CD4-positive, alpha-beta T cell treated with Interleukin-4 for 4 hours (primary cell): Measurements from ENCODE around the gene C11orf58.

Experiments
- DNase-seq: peaks from one replicate; pipeline ENCODE4 v3.0.0-alpha.2; 2020

Gene C11orf58

DNA sequence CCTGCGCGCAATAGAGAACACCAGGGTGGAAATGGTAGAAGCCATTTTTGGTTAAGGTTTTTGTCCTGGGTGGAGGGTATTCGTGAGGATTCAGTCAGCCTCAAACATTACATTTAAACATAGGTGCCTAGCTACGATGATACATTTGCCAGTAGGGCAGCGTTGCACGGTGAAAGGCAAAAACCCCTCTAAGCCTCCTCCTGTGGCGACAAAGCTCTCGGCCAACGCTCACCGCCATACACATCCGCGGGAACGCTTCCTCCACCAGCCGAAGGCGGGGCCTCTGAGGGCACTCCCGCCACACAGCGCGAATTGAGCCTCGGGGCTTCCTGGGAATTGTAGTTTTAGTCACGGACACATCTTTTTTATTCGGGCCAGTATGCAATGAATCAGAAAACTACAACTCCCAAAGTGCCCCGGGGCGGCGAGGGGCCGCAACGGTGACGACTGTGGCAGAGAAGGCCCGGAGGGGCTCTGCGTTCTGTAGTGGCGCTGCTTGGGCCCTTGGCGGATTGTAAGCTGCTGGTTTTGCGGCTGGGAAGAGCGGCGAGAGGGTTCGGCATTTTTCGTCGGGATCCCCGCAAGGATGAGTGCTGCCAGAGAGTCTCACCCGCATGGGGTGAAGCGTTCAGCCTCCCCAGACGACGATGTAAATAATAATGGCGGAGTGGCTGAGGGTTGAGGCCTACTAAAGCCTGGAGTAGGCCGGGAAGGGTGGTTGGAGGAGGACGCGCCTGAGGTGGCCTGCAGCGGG, at the start of gene C11orf58:
C11orf58 (plus strand) TSS at position 455 of the 754 bp plus-strand sequence; CDS start at position 587, 132 bp downstream.
- peak; percentile 98 for DNase-seq

DNA sequence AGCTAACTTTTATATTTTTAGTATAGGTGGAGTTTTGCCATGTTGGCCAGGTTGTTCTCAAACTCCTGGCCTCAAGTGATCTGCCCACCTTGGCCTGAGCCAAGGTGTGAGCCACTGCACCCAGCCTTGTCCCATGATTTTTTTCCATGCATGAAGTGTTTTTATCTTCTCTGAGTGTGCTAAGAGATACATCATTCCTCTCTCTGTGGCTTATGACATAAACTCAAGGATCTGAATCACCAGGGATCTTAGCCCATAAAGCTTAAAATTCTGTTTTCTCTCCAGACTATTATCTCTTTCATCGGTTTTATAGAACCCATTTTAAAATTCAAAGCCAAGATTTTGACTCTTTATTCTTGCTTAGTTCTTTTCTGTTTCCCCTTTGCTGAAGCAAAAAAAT, 48.4 kb upstream of the C11orf58 start:
- no peak for DNase-seq

- DNase-seq: no peak
Measured at GRCh38 chr11:16703795-16704194, 34.7 kb upstream of the C11orf58 start.

GRCh38 chr11:16713594-16713993, 24.9 kb upstream of the C11orf58 start:
- no peak for DNase-seq

GRCh38 chr11:16722581-16723344, 15.7 kb upstream of the C11orf58 start:
- DNase-seq: no peak

- DNase-seq: no peak
Measured at GRCh38 chr11:16727806-16728205, 10.6 kb upstream of the C11orf58 start.

DNA sequence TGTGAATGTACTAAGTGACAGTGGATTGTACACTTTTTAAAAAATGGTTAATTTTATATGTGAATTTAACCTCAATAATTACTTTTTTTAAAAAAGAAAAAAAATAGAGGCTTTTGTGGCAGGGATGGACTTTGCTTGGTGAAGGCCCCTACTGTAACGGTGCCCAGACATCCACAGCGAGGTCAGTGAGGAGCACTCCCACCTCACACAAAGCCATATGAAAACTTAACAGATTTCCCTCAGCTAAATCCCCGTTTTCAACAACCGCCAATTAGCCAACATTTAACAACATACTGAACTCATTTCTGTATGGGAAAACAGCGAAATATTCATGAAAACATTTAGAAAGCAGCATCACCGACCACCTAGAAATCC, 642 bp upstream of the C11orf58 start:
- no peak for DNase-seq

- no peak for DNase-seq
Measured at GRCh38 chr11:16738947-16739815, 734 bp downstream of the C11orf58 start.

DNA sequence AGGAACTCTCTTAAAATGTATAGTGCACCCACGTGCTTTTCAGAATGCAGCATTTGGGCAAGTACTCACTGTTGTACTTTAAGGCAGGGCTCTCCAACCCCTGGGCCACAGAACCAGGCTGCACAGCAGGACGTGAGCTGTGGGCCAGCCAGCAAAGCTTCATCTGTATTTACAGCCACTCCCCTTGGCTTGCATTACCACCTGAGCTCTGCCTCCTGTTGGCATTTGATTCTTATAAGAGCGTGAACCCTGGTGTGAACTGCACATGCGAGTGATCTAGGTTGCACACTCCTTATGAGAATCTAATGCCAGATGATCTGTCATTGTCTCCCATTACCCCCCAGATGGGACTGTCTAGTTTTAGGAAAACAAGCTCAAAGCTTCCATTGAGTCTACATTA, 3.0 kb downstream of the C11orf58 start:
- no peak for DNase-seq

- DNase-seq: no peak
Measured at GRCh38 chr11:16743478-16743877, 5.0 kb downstream of the C11orf58 start.

GRCh38 chr11:16744128-16744725, 5.8 kb downstream of the C11orf58 start:
- DNase-seq: no peak

DNA sequence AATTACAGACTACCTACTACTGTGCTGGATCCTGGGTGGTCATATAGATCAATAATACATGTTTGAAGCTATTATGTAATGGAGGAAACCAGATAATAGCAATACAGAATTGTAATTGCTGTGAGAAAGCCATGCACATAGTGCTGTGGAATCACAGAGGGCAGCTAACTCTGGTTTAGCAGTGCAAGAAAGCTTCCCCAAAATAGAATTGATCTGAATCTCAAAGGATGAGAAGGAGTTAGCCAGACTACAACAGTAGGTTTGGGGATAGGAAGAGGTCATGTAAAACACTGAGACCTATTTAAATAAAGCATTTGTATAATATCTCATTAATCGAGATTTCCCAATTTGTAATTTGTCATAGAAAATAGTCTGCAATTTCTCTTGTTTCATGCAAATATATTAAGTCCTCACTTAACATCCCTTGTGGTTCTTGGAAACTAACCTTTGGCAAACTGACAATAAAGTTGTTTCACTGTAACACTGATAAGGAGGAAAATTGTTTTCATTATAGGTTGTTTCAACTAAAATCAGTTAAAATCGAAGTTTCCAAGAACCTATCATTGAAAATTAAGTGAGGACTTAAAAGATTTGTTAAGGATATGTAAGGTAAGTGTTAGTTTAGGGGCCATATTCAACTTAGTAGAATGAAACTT, 7.6 kb downstream of the C11orf58 start:
- DNase-seq: no peak

DNA sequence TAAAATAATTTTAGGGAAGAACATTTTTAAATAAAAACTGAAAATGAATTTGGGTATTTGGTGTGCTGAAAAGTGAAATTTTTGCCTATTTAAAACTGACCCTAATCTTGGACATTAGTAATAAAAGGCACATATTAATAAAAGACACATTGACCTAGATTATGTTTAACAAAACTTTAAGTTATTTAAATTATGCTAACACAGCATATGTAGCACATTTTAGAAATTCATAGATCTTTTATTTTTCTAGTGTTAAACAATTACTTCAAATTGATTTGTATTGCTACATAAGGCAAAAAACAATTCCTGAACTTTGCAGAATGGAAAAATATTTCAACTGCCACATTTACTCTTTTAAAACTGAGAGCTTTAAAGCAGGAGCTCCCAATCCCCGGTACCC, 10.6 kb downstream of the C11orf58 start:
- DNase-seq: no peak

- DNase-seq: no peak
Measured at GRCh38 chr11:16749666-16750065, 11.2 kb downstream of the C11orf58 start.

GRCh38 chr11:16750417-16750816, 12.0 kb downstream of the C11orf58 start:
- DNase-seq: no peak

DNA sequence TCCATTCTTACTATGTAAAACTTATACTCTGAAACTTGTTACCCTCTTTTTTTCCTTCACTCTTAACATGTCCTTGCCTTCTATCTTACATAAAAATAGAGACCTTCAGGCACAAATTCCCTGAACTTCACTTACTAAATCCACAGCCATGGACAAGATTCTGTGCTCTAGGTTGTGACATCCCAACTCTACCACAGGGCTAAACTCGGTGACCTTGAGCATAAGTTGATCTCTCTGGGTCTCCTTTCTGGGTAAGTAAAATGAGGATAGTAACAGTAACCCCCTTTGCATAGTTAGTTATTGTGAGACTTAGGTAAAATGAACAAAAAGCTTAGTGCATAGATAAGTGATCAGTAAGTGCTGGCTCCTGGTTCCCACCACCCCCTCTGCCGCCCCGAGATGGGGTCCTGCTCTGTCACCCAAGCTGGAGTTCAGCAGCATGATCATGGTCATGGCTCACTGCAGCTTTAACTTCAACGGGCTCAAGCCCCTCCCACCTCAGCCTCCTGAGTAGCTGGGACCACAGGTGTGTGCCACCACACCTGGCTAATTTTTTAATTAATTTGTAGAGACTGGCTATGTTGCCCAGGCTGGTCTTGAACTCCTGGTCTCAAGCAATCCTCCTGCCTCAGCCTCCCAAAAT, 20.1 kb downstream of the C11orf58 start:
- no peak for DNase-seq

GRCh38 chr11:16759857-16760508, 21.5 kb downstream of the C11orf58 start:
- DNase-seq: no peak

GRCh38 chr11:16763746-16764145, 25.3 kb downstream of the C11orf58 start:
- DNase-seq: no peak

DNA sequence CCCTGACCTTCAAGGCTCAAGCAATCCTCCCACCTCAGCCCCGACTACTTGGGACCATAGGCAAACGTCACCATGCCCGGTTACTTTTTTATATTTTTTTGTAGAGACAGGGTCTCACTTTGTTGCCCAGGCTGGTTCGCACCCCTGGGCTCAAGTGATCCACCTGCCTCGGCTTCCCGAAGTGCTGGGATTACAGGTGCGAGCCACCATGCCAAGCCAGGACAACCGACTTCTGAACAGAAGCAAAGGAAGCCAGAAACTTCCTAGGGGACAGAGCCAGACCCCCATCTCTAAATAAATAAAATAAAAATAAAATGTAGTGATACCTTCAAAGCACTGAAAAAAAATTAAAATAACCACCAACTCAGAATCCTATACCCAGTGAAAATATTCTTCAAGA, 26.4 kb downstream of the C11orf58 start:
- DNase-seq: no peak

- no peak for DNase-seq
Measured at GRCh38 chr11:16767137-16767536, 28.7 kb downstream of the C11orf58 start.

- DNase-seq: no peak
Measured at GRCh38 chr11:16767957-16768356, 29.5 kb downstream of the C11orf58 start.
